Endothelial cell (in vitro differentiated cells): ENCODE results near the gene FAM210B. TPM values are rescaled to one million over a fixed set of nuclear protein-coding genes. Genes with fewer than 3 reads are reported as not detected.
A peak's percentile ranks its signal among the peaks of the same experiment; 100 is the strongest.
"Not testable (repeated sequence)": the region's sequence is repeated elsewhere in the genome, so short reads cannot be mapped to it uniquely, and the experiment has no call there.

ENCODE experiments used
- DNase-seq: peaks from one replicate; pipeline ENCODE4 v3.0.0; 2021; ENCODE audit warnings: low spot score
- H3K27ac Mint-ChIP-seq: one replicate; pipeline ENCODE4 v1.8.0; 2021; ENCODE audit warnings: mixed read lengths, inconsistent platforms; ENCODE audit not compliant: unreplicated experiment
- H3K27me3 Mint-ChIP-seq: one replicate; pipeline ENCODE4 v1.8.0; 2021; ENCODE audit warnings: mild to moderate bottlenecking, moderate library complexity, mixed read lengths, inconsistent platforms; ENCODE audit not compliant: unreplicated experiment
- H3K36me3 Mint-ChIP-seq: one replicate; pipeline ENCODE4 v1.8.0; 2021; ENCODE audit warnings: mild to moderate bottlenecking, low read depth, mixed read lengths, inconsistent platforms; ENCODE audit not compliant: unreplicated experiment
- H3K4me1 Mint-ChIP-seq: one replicate; pipeline ENCODE4 v1.8.0; 2021; ENCODE audit warnings: mild to moderate bottlenecking, mixed read lengths, inconsistent platforms; ENCODE audit not compliant: unreplicated experiment
- H3K4me3 Mint-ChIP-seq: one replicate; pipeline ENCODE4 v1.8.0; 2021; ENCODE audit warnings: mild to moderate bottlenecking, mixed read lengths, inconsistent platforms; ENCODE audit not compliant: unreplicated experiment
- H3K9me3 Mint-ChIP-seq: one replicate; pipeline ENCODE4 v1.8.0; 2021; ENCODE audit warnings: mixed read lengths, inconsistent platforms; ENCODE audit not compliant: unreplicated experiment
- total RNA-seq: library from RNA; stranded (reverse); fragmentation: NEBNext Ultra II Directional; extraction: Animal tissue kit (Norgen Biotek cat#: 25700); gene quantifications from one replicate; pipeline ENCODE4 v1.2.1, GENCODE V29; 2021; ENCODE audit not compliant: unreplicated experiment
- TF ChIP-seq, protein P1 (sequence below): fragments of 200-600 bp; sonication (generic); IDR thresholded peaks from one replicate; pipeline ENCODE4 v1.5.0; 2021; ENCODE audit warnings: antibody characterized with exemption; ENCODE audit not compliant: unreplicated experiment

Gene FAM210B
- total RNA-seq, 1 donor from 2014 or later = 20.1 TPM

DNA sequence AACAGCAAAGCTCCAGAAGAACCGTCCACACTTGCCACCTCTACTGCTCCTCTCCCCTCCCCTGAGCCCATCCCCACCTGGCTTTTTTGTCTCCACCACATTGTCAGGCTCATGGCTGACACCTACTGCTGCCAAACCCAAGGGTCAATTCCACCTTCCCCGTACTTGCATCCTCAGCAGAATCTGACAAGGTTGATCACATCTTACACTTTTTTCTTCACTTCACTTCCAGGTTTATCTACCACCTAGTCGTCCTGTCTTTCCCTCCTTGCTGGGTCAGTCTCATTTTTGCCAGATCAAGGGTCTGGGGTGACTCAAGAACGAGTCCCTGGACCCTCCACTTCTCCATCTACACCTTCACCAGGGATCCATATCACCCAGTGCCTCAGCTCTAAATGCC, 30.1 kb downstream of the FAM210B start:
- Mint-ChIP-seq H3K36me3 (peaks cover 12% of the 10 kb centered on the region), H3K27me3 (peaks cover 6% of the 10 kb centered on the region), H3K9me3 (no peaks in the 10 kb centered on the region), H3K4me1 (peaks cover 12% of the 10 kb centered on the region), H3K27ac (no peak overlapping the region), H3K4me3 (no peak overlapping the region)
- TF ChIP-seq, protein P1, sequence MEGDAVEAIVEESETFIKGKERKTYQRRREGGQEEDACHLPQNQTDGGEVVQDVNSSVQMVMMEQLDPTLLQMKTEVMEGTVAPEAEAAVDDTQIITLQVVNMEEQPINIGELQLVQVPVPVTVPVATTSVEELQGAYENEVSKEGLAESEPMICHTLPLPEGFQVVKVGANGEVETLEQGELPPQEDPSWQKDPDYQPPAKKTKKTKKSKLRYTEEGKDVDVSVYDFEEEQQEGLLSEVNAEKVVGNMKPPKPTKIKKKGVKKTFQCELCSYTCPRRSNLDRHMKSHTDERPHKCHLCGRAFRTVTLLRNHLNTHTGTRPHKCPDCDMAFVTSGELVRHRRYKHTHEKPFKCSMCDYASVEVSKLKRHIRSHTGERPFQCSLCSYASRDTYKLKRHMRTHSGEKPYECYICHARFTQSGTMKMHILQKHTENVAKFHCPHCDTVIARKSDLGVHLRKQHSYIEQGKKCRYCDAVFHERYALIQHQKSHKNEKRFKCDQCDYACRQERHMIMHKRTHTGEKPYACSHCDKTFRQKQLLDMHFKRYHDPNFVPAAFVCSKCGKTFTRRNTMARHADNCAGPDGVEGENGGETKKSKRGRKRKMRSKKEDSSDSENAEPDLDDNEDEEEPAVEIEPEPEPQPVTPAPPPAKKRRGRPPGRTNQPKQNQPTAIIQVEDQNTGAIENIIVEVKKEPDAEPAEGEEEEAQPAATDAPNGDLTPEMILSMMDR = no peak
- DNase-seq = no peak

- TF ChIP-seq, protein P1 = no peak
Measured at GRCh38 chr20:56389807-56390206, 31.0 kb downstream of the FAM210B start.

GRCh38 chr20:56390396-56390795, 31.6 kb downstream of the FAM210B start:
- H3K36me3 Mint-ChIP-seq = peaks cover 12% of the 10 kb centered on the region
- not testable (repeated sequence) for H3K4me3 Mint-ChIP-seq, H3K27me3 Mint-ChIP-seq, H3K27ac Mint-ChIP-seq, DNase-seq, H3K9me3 Mint-ChIP-seq
- H3K4me1 Mint-ChIP-seq = peaks cover 12% of the 10 kb centered on the region

More at GRCh38 chr20:56389807-56390206, 31.0 kb downstream of the FAM210B start:
- Mint-ChIP-seq H3K27me3 (peaks cover 6% of the 10 kb centered on the region), H3K9me3 (no peaks in the 10 kb centered on the region), H3K27ac (no peak overlapping the region), H3K4me1 (peaks cover 12% of the 10 kb centered on the region), H3K4me3 (peak overlapping the region; percentile 13), H3K36me3 (peaks cover 12% of the 10 kb centered on the region)
- no peak for DNase-seq

DNA sequence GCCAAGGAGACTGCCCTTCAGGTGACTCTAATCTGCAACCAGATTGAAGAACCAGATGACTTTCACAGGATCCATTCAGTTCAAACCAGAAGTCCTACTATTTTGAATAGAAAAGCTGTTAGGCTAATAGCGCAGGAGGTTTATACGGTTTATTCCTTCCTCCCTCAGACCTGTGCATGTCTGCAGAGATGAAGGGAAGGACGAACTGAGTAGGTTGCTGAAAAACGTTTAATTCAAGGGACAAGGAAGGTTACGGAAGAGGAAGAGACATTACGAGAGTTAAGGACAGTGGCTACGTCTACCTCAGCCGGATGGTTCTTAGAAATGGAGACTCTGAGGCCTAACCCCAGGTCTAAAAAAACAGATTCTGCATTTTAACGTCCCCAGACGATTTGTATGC, 32.3 kb downstream of the FAM210B start:
- Mint-ChIP-seq H3K4me1 (peaks cover 12% of the 10 kb centered on the region), H3K36me3 (peaks cover 9% of the 10 kb centered on the region), H3K4me3 (no peak overlapping the region), H3K9me3 (no peaks in the 10 kb centered on the region), H3K27me3 (peaks cover 6% of the 10 kb centered on the region), H3K27ac (peak overlapping the region; percentile 33)
- TF ChIP-seq, protein P1 = no peak
- DNase-seq = no peak

DNA sequence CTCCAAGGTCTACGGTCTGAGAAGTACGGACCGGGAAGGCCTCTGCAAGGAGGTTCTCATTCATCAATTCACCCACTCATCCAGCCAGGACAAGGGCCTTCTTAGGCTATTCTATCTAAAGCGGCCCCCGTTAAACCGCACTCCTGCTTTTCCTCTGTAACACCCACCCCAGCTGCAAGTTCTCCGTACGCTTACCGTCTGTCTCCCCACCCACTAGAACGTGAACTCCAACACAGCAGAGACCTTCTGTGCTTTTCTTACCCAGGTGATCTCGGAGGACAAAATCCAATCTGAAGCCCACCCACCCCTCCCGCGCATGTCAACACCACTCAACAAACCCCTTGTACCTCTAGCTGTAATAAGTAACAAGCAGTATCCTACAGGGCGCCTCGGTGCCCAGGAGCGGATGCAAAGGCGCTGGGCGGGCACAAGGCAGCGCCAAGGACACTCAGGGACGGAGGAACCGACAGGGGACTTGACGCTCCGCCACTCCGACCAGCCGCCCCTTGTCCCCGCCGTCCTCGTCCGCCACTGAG, 32.9 kb downstream of the FAM210B start:
- H3K4me1 Mint-ChIP-seq = peaks cover 12% of the 10 kb centered on the region
- H3K27ac Mint-ChIP-seq = no peak overlapping the region
- no peak for DNase-seq
- no peaks in the 10 kb centered on the region for H3K9me3 Mint-ChIP-seq
- peaks cover 6% of the 10 kb centered on the region for H3K27me3 Mint-ChIP-seq
- H3K4me3 Mint-ChIP-seq = no peak overlapping the region
- TF ChIP-seq, protein P1 = no peak
- H3K36me3 Mint-ChIP-seq = peaks cover 9% of the 10 kb centered on the region
